ENCODE results near the gene ARID1B.

ARID1B gene

DNA sequence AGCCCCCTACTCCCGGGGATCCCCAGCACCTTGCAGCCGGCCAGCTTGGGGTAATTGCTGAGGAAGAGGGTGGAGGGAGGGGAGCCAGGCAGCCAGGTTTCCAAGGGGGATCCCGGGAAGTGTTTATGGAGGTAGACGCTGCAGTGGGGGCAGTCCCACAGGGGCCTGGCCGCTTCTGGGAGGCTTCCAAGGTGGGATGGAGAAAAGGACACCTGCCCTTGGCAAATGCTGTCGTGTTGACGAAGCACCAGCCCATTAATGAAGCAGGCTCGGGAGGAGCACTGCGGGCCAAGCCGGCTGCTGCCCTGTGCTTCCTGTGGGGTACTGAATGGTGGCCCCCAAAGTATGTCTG, 463.8 kb downstream of the ARID1B start:
- H2AFZ ChIP-seq (ENCODE audit: low read depth, low read length, severe bottlenecking), result no peak overlapping the region
- H3K27me3 ChIP-seq (ENCODE audit: low read length), result no peaks in the 10 kb centered on the region

GRCh38 chr6:157242791-157243190, 465.6 kb downstream of the ARID1B start:
- Histone ChIP-seq H3K9me2 (replicated peaks; ENCODE audit: insufficient read depth, low read length) (no peaks in the 10 kb centered on the region), H3K27ac (ENCODE audit: low read depth, low read length) (no peak overlapping the region), H3K4me2 (ENCODE audit: low read depth, low read length, poor library complexity, severe bottlenecking) (no peak overlapping the region), H3K36me3 (ENCODE audit: low read length) (no peaks in the 10 kb centered on the region), H3K9me3 (ENCODE audit: insufficient read depth, low read length) (no peaks in the 10 kb centered on the region), H4K20me1 (ENCODE audit: low read depth, low read length) (no peaks in the 10 kb centered on the region), H3K27me3 (ENCODE audit: low read length) (no peaks in the 10 kb centered on the region), H3F3A (ENCODE audit: insufficient read depth) (no peaks in the 10 kb centered on the region), H3K4me3 (ENCODE audit: insufficient read depth, low read length, poor library complexity, severe bottlenecking) (no peak overlapping the region), H3K9ac (ENCODE audit: low read length) (no peak overlapping the region), H3K79me2 (ENCODE audit: insufficient read depth, low read length) (no peaks in the 10 kb centered on the region), H2AFZ (ENCODE audit: low read depth, low read length, severe bottlenecking) (no peak overlapping the region)
- TF ChIP-seq, protein P1, sequence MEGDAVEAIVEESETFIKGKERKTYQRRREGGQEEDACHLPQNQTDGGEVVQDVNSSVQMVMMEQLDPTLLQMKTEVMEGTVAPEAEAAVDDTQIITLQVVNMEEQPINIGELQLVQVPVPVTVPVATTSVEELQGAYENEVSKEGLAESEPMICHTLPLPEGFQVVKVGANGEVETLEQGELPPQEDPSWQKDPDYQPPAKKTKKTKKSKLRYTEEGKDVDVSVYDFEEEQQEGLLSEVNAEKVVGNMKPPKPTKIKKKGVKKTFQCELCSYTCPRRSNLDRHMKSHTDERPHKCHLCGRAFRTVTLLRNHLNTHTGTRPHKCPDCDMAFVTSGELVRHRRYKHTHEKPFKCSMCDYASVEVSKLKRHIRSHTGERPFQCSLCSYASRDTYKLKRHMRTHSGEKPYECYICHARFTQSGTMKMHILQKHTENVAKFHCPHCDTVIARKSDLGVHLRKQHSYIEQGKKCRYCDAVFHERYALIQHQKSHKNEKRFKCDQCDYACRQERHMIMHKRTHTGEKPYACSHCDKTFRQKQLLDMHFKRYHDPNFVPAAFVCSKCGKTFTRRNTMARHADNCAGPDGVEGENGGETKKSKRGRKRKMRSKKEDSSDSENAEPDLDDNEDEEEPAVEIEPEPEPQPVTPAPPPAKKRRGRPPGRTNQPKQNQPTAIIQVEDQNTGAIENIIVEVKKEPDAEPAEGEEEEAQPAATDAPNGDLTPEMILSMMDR (IDR thresholded peaks at IDR 0.05; ENCODE audit: insufficient read depth, low read length, poor library complexity, severe bottlenecking), result no peak
- no peak for TF ChIP-seq EZH2phosphoT487 (conservative IDR thresholded peaks at IDR 0.05; ENCODE audit: low read length)

More for the DNA sequence above, 463.8 kb downstream of the ARID1B start:
- Histone ChIP-seq H3K4me3 (ENCODE audit: insufficient read depth, low read length, poor library complexity, severe bottlenecking) (no peak overlapping the region), H3K9ac (ENCODE audit: low read length) (no peak overlapping the region), H3K9me2 (replicated peaks; ENCODE audit: insufficient read depth, low read length) (no peaks in the 10 kb centered on the region), H4K20me1 (ENCODE audit: low read depth, low read length) (no peaks in the 10 kb centered on the region), H3K9me3 (ENCODE audit: insufficient read depth, low read length) (no peaks in the 10 kb centered on the region), H3K36me3 (ENCODE audit: low read length) (no peaks in the 10 kb centered on the region), H3F3A (ENCODE audit: insufficient read depth) (no peaks in the 10 kb centered on the region), H3K79me2 (ENCODE audit: insufficient read depth, low read length) (no peaks in the 10 kb centered on the region), H3K27ac (ENCODE audit: low read depth, low read length) (no peak overlapping the region), H3K4me2 (ENCODE audit: low read depth, low read length, poor library complexity, severe bottlenecking) (no peak overlapping the region)
- TF ChIP-seq EZH2phosphoT487 (conservative IDR thresholded peaks at IDR 0.05; ENCODE audit: low read length), result no peak
- TF ChIP-seq, protein P1 (IDR thresholded peaks at IDR 0.05; ENCODE audit: insufficient read depth, low read length, poor library complexity, severe bottlenecking), result no peak

DNA sequence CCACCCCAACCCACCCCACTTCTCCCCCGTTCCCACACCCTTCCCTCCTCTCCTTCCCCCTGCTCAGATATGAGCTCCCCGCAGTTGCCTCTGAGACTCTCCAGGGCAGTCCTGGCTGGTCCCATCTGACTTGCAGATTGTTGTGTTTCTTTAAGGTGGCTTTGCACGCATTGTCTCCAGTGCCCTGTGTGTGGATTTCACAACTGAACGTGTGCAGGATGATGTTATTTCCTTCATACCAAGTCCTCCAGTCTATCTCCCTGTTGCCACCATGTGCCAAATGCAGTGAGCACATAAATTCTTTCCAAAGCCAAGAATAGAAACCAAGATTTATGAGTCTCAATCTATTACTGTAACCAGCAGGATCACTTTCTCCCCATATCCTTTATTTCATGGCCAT, 467.0 kb downstream of the ARID1B start:
- no peaks in the 10 kb centered on the region for H3K36me3 ChIP-seq (ENCODE audit: low read length)
- H3K4me3 ChIP-seq (ENCODE audit: insufficient read depth, low read length, poor library complexity, severe bottlenecking), result no peak overlapping the region
- no peak overlapping the region for H3K4me2 ChIP-seq (ENCODE audit: low read depth, low read length, poor library complexity, severe bottlenecking)
- no peaks in the 10 kb centered on the region for H3F3A ChIP-seq (ENCODE audit: insufficient read depth)
- H3K79me2 ChIP-seq (ENCODE audit: insufficient read depth, low read length), result no peaks in the 10 kb centered on the region
- peaks cover 8% of the 10 kb centered on the region; the same call in 1 of the 2 replicates for H3K9me3 ChIP-seq (ENCODE audit: insufficient read depth, low read length)
- H3K9me2 ChIP-seq (replicated peaks; ENCODE audit: insufficient read depth, low read length), result no peaks in the 10 kb centered on the region
- no peak overlapping the region for H3K9ac ChIP-seq (ENCODE audit: low read length)
- H3K27me3 ChIP-seq (ENCODE audit: low read length), result no peaks in the 10 kb centered on the region
- no peak overlapping the region for H3K27ac ChIP-seq (ENCODE audit: low read depth, low read length)
- no peak overlapping the region for H2AFZ ChIP-seq (ENCODE audit: low read depth, low read length, severe bottlenecking)
- H4K20me1 ChIP-seq (ENCODE audit: low read depth, low read length), result no peaks in the 10 kb centered on the region
- no peak for TF ChIP-seq EZH2phosphoT487 (conservative IDR thresholded peaks at IDR 0.05; ENCODE audit: low read length)
- TF ChIP-seq, protein P1 (IDR thresholded peaks at IDR 0.05; ENCODE audit: insufficient read depth, low read length, poor library complexity, severe bottlenecking), result no peak
